PC-3 (cell line): Measurements from ENCODE around the gene MARCKSL1. TPM values are rescaled to one million over a fixed set of nuclear protein-coding genes. Genes with fewer than 3 reads are reported as not detected.

ENCODE experiments used
- ATAC-seq: fragments of 200-7000 bp; cut with Tn5 transposase; 2 replicates; pipeline ENCODE4 v1.9.1; 2020; ENCODE audit warnings: mild to moderate bottlenecking, moderate library complexity
- BruUV-seq: library from RNA; stranded (reverse); fragments of 400-500 nt; replicated peaks from 2 replicates; lab custom pipeline; 2021; lab: Mats Ljungman, UMichigan
- CTCF ChIA-PET: fragments of 300-600 bp; sonication (Branson Sonifier 250); formaldehyde crosslinking; loops from one replicate; lab custom pipeline; 2022; ENCODE audit warnings: antibody characterized with exemption; lab: Charles Lee
- POLR2A ChIA-PET: fragments of 300-600 bp; sonication (Branson Sonifier 250); formaldehyde crosslinking; loops from one replicate; lab custom pipeline; 2022; ENCODE audit warnings: antibody characterized with exemption; ENCODE audit not compliant: unreplicated experiment; lab: Charles Lee
- DNase-seq: peaks from one replicate; pipeline ENCODE4 v3.0.0-alpha.2; 2015
- H2AFZ ChIP-seq: fragments of 300-600 bp; sonication (generic); 2 replicates; pipeline ENCODE4 v1.6.0; 2016; ENCODE audit warnings: antibody characterized with exemption, low read length
- H3F3A ChIP-seq: fragments of 300-600 bp; sonication (generic); one replicate; pipeline ENCODE4 v1.6.0; 2017; ENCODE audit warnings: antibody characterized with exemption, low read length, control low read depth, mild to moderate bottlenecking; ENCODE audit not compliant: unreplicated experiment
- H3K27ac ChIP-seq: fragments of 300-600 bp; sonication (generic); 2 replicates; pipeline ENCODE4 v1.5.1; 2016; ENCODE audit warnings: mild to moderate bottlenecking, low read length
- H3K27me3 ChIP-seq: fragments of 300-600 bp; sonication (generic); 2 replicates; pipeline ENCODE4 v1.6.1; 2016; ENCODE audit warnings: low read length, mixed read lengths
- H3K36me3 ChIP-seq: fragments of 300-600 bp; sonication (generic); 2 replicates; pipeline ENCODE4 v1.6.1; 2016; ENCODE audit warnings: low read depth, mixed run types, low read length, mixed read lengths
- H3K4me1 ChIP-seq: fragments of 300-600 bp; sonication (generic); 2 replicates; pipeline ENCODE4 v1.5.1; 2016; ENCODE audit warnings: low read length; ENCODE audit not compliant: insufficient read depth
- H3K4me2 ChIP-seq: fragments of 300-600 bp; sonication (generic); 2 replicates; pipeline ENCODE4 v1.6.0; 2016; ENCODE audit warnings: low read length
- H3K4me3 ChIP-seq: fragments of 300-600 bp; sonication (generic); 2 replicates; pipeline ENCODE4 v1.5.1; 2016; ENCODE audit warnings: mild to moderate bottlenecking, low read length, mixed read lengths
- H3K79me2 ChIP-seq: fragments of 300-600 bp; sonication (generic); 2 replicates; pipeline ENCODE4 v1.6.1; 2017; ENCODE audit warnings: low read length, mixed read lengths
- H3K9ac ChIP-seq: fragments of 300-600 bp; sonication (generic); 2 replicates; pipeline ENCODE4 v1.6.0; 2016; ENCODE audit warnings: mild to moderate bottlenecking, low read length
- H3K9me2 ChIP-seq: fragments of 300-600 bp; sonication (generic); replicated peaks from 2 replicates; pipeline ENCODE4 v1.6.1; 2016; ENCODE audit warnings: mixed run types, low read length, mixed read lengths
- H3K9me3 ChIP-seq: fragments of 300-600 bp; sonication (generic); 2 replicates; pipeline ENCODE4 v1.6.1; 2016; ENCODE audit warnings: low read length, mixed read lengths
- H4K20me1 ChIP-seq: fragments of 300-600 bp; sonication (generic); 2 replicates; pipeline ENCODE4 v1.6.1; 2016; ENCODE audit warnings: low read length, mixed read lengths
- EZH2 ChIP-seq: fragments of 300-600 bp; sonication (generic); IDR thresholded peaks from one replicate; pipeline ENCODE4 v1.6.1; 2017; ENCODE audit warnings: antibody characterized with exemption, mild to moderate bottlenecking, low read length; ENCODE audit not compliant: unreplicated experiment
- EZH2phosphoT487 ChIP-seq: fragments of 300-600 bp; sonication (generic); IDR thresholded peaks from 2 replicates; pipeline ENCODE4 v1.6.1; 2018; ENCODE audit warnings: mild to moderate bottlenecking, antibody characterized with exemption, low read length, borderline replicate concordance
- intact Hi-C: fragments of 100-400 bp; cut with micrococcal nuclease; formaldehyde crosslinking; loops from 2 replicates; pipeline ENCODE4 v1.9.0; 2023
- total RNA-seq: library from RNA; depleted of rRNA; stranded (reverse); fragments of >200 nt; gene quantifications from 2 replicates; pipeline ENCODE4 v1.2.3, GENCODE V29; 2014
- TF ChIP-seq, protein P1 (sequence below): fragments of 300-600 bp; sonication (generic); conservative IDR thresholded peaks from 2 replicates; pipeline ENCODE4 v1.5.1; 2017; ENCODE audit warnings: antibody characterized with exemption, low read depth, mild to moderate bottlenecking, low read length

The MARCKSL1 gene
- total RNA-seq, 1 experiment from 2014 or later: 159 TPM

DNA sequence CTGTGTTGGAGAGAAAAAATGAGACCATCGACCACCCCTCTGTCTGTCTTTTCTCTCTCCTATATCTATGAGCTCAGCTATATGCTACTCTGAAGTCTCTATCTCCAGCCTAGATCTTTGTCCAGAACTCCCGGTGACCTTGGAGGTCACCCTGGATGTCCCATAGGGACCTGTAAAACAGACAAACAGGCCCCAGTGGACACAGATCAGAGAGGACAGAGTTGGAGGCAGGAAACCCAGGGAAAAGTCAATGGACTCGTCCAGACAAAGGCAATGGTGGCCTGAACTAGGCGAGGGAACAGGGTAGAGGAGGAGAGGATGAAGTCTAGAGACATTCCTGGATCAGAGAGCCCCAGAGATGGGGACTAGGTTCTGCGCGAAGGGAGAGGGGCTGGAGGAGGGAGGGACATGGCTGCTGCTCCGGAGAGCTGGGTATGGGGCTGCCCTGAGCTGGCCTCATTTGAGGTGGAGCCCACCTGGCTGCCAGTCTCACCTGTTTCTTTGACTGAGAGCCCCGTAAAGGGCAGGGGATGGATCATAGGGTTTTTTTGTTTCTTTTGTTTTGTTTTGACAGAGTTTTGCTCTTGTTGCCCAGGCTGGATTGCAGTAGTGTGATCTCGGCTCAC is 10.6 kb upstream of the MARCKSL1 start:
- DNase-seq (no peak), ATAC-seq (no peak)
- Histone ChIP-seq H3K79me2 (no peaks in the 10 kb centered on the region), H3K4me1 (peaks cover 5% of the 10 kb centered on the region; the same call in 1 of the 2 replicates), H3K4me2 (no peak overlapping the region), H4K20me1 (no peaks in the 10 kb centered on the region), H3F3A (no peaks in the 10 kb centered on the region), H3K9me3 (no peaks in the 10 kb centered on the region), H3K27ac (no peak overlapping the region), H3K9me2 (no peaks in the 10 kb centered on the region), H3K36me3 (no peaks in the 10 kb centered on the region), H3K4me3 (no peak overlapping the region), H3K9ac (no peak overlapping the region), H3K27me3 (no peaks in the 10 kb centered on the region), H2AFZ (no peak overlapping the region)
- CTCF ChIA-PET: no interaction called here
- POLR2A ChIA-PET: no interaction called here
- BruUV-seq: no TSS peak
- intact Hi-C loops: no loop called here
- TF ChIP-seq EZH2 (no peak), EZH2phosphoT487 (no peak)
- TF ChIP-seq, protein P1, sequence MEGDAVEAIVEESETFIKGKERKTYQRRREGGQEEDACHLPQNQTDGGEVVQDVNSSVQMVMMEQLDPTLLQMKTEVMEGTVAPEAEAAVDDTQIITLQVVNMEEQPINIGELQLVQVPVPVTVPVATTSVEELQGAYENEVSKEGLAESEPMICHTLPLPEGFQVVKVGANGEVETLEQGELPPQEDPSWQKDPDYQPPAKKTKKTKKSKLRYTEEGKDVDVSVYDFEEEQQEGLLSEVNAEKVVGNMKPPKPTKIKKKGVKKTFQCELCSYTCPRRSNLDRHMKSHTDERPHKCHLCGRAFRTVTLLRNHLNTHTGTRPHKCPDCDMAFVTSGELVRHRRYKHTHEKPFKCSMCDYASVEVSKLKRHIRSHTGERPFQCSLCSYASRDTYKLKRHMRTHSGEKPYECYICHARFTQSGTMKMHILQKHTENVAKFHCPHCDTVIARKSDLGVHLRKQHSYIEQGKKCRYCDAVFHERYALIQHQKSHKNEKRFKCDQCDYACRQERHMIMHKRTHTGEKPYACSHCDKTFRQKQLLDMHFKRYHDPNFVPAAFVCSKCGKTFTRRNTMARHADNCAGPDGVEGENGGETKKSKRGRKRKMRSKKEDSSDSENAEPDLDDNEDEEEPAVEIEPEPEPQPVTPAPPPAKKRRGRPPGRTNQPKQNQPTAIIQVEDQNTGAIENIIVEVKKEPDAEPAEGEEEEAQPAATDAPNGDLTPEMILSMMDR: no peak

DNA sequence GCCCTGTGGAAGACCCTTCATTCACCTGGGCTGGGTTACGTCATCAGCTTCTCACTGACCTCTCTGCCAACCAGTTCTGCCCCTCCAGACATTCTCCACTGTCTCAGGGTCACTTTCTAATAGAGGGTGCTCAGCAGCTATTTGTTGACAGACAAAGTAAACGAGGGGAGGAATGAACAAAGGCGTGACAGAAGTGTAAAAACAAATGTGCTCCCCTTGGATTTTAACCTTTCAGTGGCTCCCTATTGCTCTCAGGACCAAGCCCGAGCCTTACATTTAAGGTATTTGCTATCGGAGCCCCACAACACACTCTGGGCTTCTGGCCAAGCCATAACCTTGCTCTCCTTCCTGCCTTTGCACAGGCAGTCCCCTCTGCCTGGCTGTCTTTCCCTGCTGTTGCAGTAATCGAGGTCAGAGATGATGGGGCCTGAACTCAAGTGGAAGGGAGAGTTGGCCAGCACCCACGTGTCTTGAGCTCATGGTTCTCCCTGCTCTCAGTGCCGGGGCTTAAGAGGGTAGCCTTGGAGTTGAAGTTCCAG is 9.3 kb upstream of the MARCKSL1 start:
- no peaks in the 10 kb centered on the region for H3K4me1 ChIP-seq
- H4K20me1 ChIP-seq: no peaks in the 10 kb centered on the region
- no peaks in the 10 kb centered on the region for H3K36me3 ChIP-seq
- H3K9me2 ChIP-seq: no peaks in the 10 kb centered on the region
- no peak overlapping the region for H3K27ac ChIP-seq
- no peaks in the 10 kb centered on the region for H3K9me3 ChIP-seq
- no peak for DNase-seq
- no peaks in the 10 kb centered on the region for H3K79me2 ChIP-seq
- no peaks in the 10 kb centered on the region for H3K27me3 ChIP-seq
- intact Hi-C loops: no loop called here
- H3K4me2 ChIP-seq: no peak overlapping the region
- ATAC-seq: peak; percentile 24; the same call in 1 of the 2 replicates
- CTCF ChIA-PET: no interaction called here
- no peak overlapping the region for H3K9ac ChIP-seq
- POLR2A ChIA-PET: no interaction called here
- H2AFZ ChIP-seq: no peak overlapping the region
- H3F3A ChIP-seq: no peaks in the 10 kb centered on the region
- no peak for TF ChIP-seq EZH2
- BruUV-seq: no TSS peak
- H3K4me3 ChIP-seq: no peak overlapping the region

DNA sequence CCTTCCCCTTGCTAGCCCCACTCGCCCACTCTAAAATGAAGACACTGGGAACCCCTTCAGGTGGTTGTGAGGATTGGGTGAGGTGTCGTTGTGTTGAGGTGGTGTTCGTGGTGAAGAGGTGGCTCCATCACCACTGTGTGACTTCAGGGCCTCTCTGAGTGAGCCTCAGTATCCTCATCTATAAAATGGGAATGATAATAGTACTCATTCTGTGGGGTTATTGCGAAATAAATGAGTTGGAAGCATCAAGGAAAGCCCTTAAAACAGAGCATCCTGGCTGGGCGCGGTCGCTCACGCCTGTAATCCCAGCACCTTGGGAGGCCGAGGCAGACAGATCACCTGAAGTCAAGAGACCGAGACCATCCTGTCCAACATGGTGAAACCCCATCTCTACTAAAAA is 6.7 kb upstream of the MARCKSL1 start:
- no peak for ATAC-seq
- Histone ChIP-seq H4K20me1 (no peaks in the 10 kb centered on the region), H3K27ac (no peak overlapping the region), H3K9me2 (no peaks in the 10 kb centered on the region), H3K79me2 (no peaks in the 10 kb centered on the region), H3K9me3 (no peaks in the 10 kb centered on the region), H3K4me3 (no peak overlapping the region), H3K27me3 (no peaks in the 10 kb centered on the region), H3K36me3 (no peaks in the 10 kb centered on the region), H3K4me1 (peaks cover 21% of the 10 kb centered on the region), H3K4me2 (no peak overlapping the region), H3F3A (no peaks in the 10 kb centered on the region), H2AFZ (no peak overlapping the region), H3K9ac (no peak overlapping the region)
- ChIA-PET POLR2A (no interaction called here), CTCF (no interaction called here)
- BruUV-seq: no TSS peak
- TF ChIP-seq, protein P1: no peak
- no peak for TF ChIP-seq EZH2phosphoT487
- TF ChIP-seq EZH2: no peak
- DNase-seq: no peak
- intact Hi-C loops: no loop called here
